ENCODE measurements around the gene DSG4. TPM values are rescaled to one million over a fixed set of nuclear protein-coding genes. Genes with fewer than 3 reads are reported as not detected.
"Not testable (repeated sequence)": the region's sequence is repeated elsewhere in the genome, so short reads cannot be mapped to it uniquely, and the experiment has no call there.

DSG4 gene
- total RNA-seq, 2 experiments from 2014 or later, result not detected

GRCh38 chr18:31343454-31343853 is 33.1 kb upstream of the DSG4 start:
- H4K20me1 ChIP-seq (ENCODE audit: insufficient read depth, low read length), result no peaks in the 10 kb centered on the region
- H3K27ac ChIP-seq (ENCODE audit: low read depth, low read length, poor library complexity, severe bottlenecking), result no peak overlapping the region
- POLR2A ChIA-PET, result interaction anchor here (0.7 kb wide), 1 partner anchor 130 kb away, joined by 4 read pairs; no protein-coding TSS in a partner anchor
- no TSS peak for BruUV-seq (replicated peaks)
- CTCF ChIA-PET (ENCODE audit: unreplicated experiment), result no interaction called here
- DNase-seq (ENCODE audit: low spot score), result no peak
- H3K79me2 ChIP-seq (ENCODE audit: insufficient read depth, low read depth, low read length), result no peaks in the 10 kb centered on the region
- no peak for TF ChIP-seq CTCF (conservative IDR thresholded peaks at IDR 0.05; ENCODE audit: low read length)
- TF ChIP-seq EZH2phosphoT487 (IDR thresholded peaks at IDR 0.05; ENCODE audit: borderline replicate concordance, low read depth, low read length), result no peak
- H3K36me3 ChIP-seq (ENCODE audit: insufficient read depth, low read length), result no peaks in the 10 kb centered on the region
- no peaks in the 10 kb centered on the region for H3K4me1 ChIP-seq (ENCODE audit: insufficient read depth, low read length, poor library complexity, severe bottlenecking)
- no peaks in the 10 kb centered on the region for H3K9me3 ChIP-seq (ENCODE audit: low read length)
- intact Hi-C loops (cut with micrococcal nuclease; ENCODE audit: unreplicated experiment), result no loop called here
- no peaks in the 10 kb centered on the region for H3K9me2 ChIP-seq (ENCODE audit: insufficient read depth, low read length)
- no peak overlapping the region for H3K4me3 ChIP-seq (ENCODE audit: low read depth, low read length, poor library complexity, severe bottlenecking)
- no peak overlapping the region for H2AFZ ChIP-seq (ENCODE audit: low read length)
- no peak overlapping the region for H3K4me2 ChIP-seq (ENCODE audit: low read length)

GRCh38 chr18:31353336-31353735 is 23.2 kb upstream of the DSG4 start:
- H3K4me1 ChIP-seq (ENCODE audit: insufficient read depth, low read length, poor library complexity, severe bottlenecking); POLR2A ChIA-PET; BruUV-seq (replicated peaks); CTCF ChIA-PET (ENCODE audit: unreplicated experiment); H3K27ac ChIP-seq (ENCODE audit: low read depth, low read length, poor library complexity, severe bottlenecking); H3K79me2 ChIP-seq (ENCODE audit: insufficient read depth, low read depth, low read length); H3K36me3 ChIP-seq (ENCODE audit: insufficient read depth, low read length); H2AFZ ChIP-seq (ENCODE audit: low read length); H3K4me3 ChIP-seq (ENCODE audit: low read depth, low read length, poor library complexity, severe bottlenecking); intact Hi-C loops (cut with micrococcal nuclease; ENCODE audit: unreplicated experiment); DNase-seq (ENCODE audit: low spot score); H4K20me1 ChIP-seq (ENCODE audit: insufficient read depth, low read length); H3K4me2 ChIP-seq (ENCODE audit: low read length); H3K9me3 ChIP-seq (ENCODE audit: low read length); H3K9me2 ChIP-seq (ENCODE audit: insufficient read depth, low read length): not testable (repeated sequence)

- Histone ChIP-seq H4K20me1 (ENCODE audit: insufficient read depth, low read length) (no peaks in the 10 kb centered on the region), H3K9me2 (ENCODE audit: insufficient read depth, low read length) (no peaks in the 10 kb centered on the region), H3K27ac (ENCODE audit: low read depth, low read length, poor library complexity, severe bottlenecking) (no peak overlapping the region), H3K79me2 (ENCODE audit: insufficient read depth, low read depth, low read length) (no peaks in the 10 kb centered on the region), H3K4me3 (ENCODE audit: low read depth, low read length, poor library complexity, severe bottlenecking) (no peak overlapping the region), H2AFZ (ENCODE audit: low read length) (no peak overlapping the region), H3K4me2 (ENCODE audit: low read length) (no peak overlapping the region), H3K4me1 (ENCODE audit: insufficient read depth, low read length, poor library complexity, severe bottlenecking) (no peaks in the 10 kb centered on the region), H3K9me3 (ENCODE audit: low read length) (no peaks in the 10 kb centered on the region), H3K36me3 (ENCODE audit: insufficient read depth, low read length) (no peaks in the 10 kb centered on the region)
- POLR2A ChIA-PET, result interaction anchor here (0.6 kb wide), 2 partner anchors 54 to 570 kb away, joined by 3 read pairs; no protein-coding TSS in a partner anchor
- intact Hi-C loops (cut with micrococcal nuclease; ENCODE audit: unreplicated experiment), result no loop called here
- CTCF ChIA-PET (ENCODE audit: unreplicated experiment), result no interaction called here
- BruUV-seq (replicated peaks), result no TSS peak
- no peak for DNase-seq (ENCODE audit: low spot score)
- TF ChIP-seq CTCF (conservative IDR thresholded peaks at IDR 0.05; ENCODE audit: low read length) (no peak), EZH2phosphoT487 (IDR thresholded peaks at IDR 0.05; ENCODE audit: borderline replicate concordance, low read depth, low read length) (no peak)
Observed at GRCh38 chr18:31354990-31355389, 21.6 kb upstream of the DSG4 start.

Data from OCI-LY7 (cell line).